HCT116 (cell line): ENCODE data around the gene DPP6. TPM values are rescaled to one million over a fixed set of nuclear protein-coding genes. Genes with fewer than 3 reads are reported as not detected.

Experiments
- ATAC-seq: fragments of 200-7000 bp; cut with Tn5 transposase; 2 replicates; pipeline ENCODE4 v1.9.1; 2020; ENCODE audit warnings: mild to moderate bottlenecking, moderate library complexity
- BruUV-seq: library from RNA; stranded (reverse); fragments of 400-500 nt; replicated peaks from 2 replicates; lab custom pipeline; 2021; lab: Mats Ljungman, UMichigan
- CTCF ChIA-PET: fragments of 300-600 bp; sonication (Branson Sonifier 250); formaldehyde crosslinking; loops from one replicate; lab custom pipeline; 2021; ENCODE audit warnings: antibody characterized with exemption; lab: Charles Lee
- POLR2A ChIA-PET: fragments of 300-600, 350-600 bp; sonication (Branson Sonifier 250); formaldehyde crosslinking; loops from one replicate; lab custom pipeline; 2021; ENCODE audit warnings: antibody characterized with exemption; lab: Charles Lee
- RAD21 ChIA-PET, 2 experiments: fragments of 300-600 bp; sonication (Branson Sonifier 250); formaldehyde crosslinking; loops; one replicate each; lab custom pipeline; 2023; ENCODE audit warnings: low total read pairs in 2 of 2; ENCODE audit not compliant: uncharacterized antibody in 2 of 2, unreplicated experiment in 2 of 2, low non-redundant PET in 1 of 2; lab: Charles Lee
- DNase-seq: peaks from one replicate; pipeline ENCODE4 v3.0.0-alpha.2; 2010; ENCODE audit warnings: low read depth, low spot score
- H2AFZ ChIP-seq: fragments of 200-600 bp; shearing (Covaris generic), sonication (generic); 2 replicates; pipeline ENCODE4 v1.6.1; 2017; ENCODE audit warnings: low read depth, mixed run types, mixed read lengths, antibody characterized with exemption, low read length; ENCODE audit not compliant: poor library complexity, severe bottlenecking
- H3K27ac ChIP-seq: 2 replicates; pipeline ENCODE4 v1.5.1; 2012; ENCODE audit warnings: low read depth, low read length
- H3K27me3 ChIP-seq: fragments of 200-600 bp; sonication (generic); 2 replicates; pipeline ENCODE4 v1.6.1; 2016; ENCODE audit warnings: mixed run types, low read length, mixed read lengths; ENCODE audit not compliant: insufficient read depth
- H3K36me3 ChIP-seq, 2 experiments: fragments of 200-500 bp in 1 of 2; fragments of 200-600 bp in 1 of 2; sonication (Bioruptor generic) in 1 of 2; sonication (generic) in 1 of 2; 2 replicates each; pipeline versions ENCODE4 v1.5.1 to v1.6.1; 2014 to 2016; ENCODE audit warnings: low read length in 2 of 2, inconsistent platforms in 1 of 2, mixed read lengths in 1 of 2, mixed run types in 1 of 2; ENCODE audit not compliant: insufficient read depth in 2 of 2, control insufficient read depth in 1 of 2
- H3K4me1 ChIP-seq, 2 experiments: fragments of 200-600 bp in 1 of 2; sonication (generic) in 1 of 2; 2 replicates each; pipeline versions ENCODE4 v1.5.1 to v1.6.1; 2012 to 2017; ENCODE audit warnings: low read length in 2 of 2, inconsistent platforms in 1 of 2, mild to moderate bottlenecking in 1 of 2, mixed read lengths in 1 of 2, mixed run types in 1 of 2, moderate library complexity in 1 of 2; ENCODE audit not compliant: insufficient read depth in 2 of 2, control insufficient read depth in 1 of 2
- H3K4me2 ChIP-seq: fragments of 200-600 bp; sonication (generic); 2 replicates; pipeline ENCODE4 v1.6.1; 2017; ENCODE audit warnings: mixed run types, low read length, mixed read lengths
- H3K4me3 ChIP-seq, 2 experiments: fragments of 200-600 bp in 1 of 2; sonication (generic) in 1 of 2; replicated peaks in 1 of 2; 2 replicates each; pipeline ENCODE4 v1.5.1; 2011 to 2016; ENCODE audit warnings: low read length in 2 of 2, control low read depth in 1 of 2, low read depth in 1 of 2, mild to moderate bottlenecking in 1 of 2, mixed read lengths in 1 of 2, mixed run types in 1 of 2
- H3K79me2 ChIP-seq: fragments of 200-600 bp; sonication (generic); 2 replicates; pipeline ENCODE4 v1.6.1; 2017; ENCODE audit warnings: mild to moderate bottlenecking, mixed run types, low read length, moderate library complexity, mixed read lengths; ENCODE audit not compliant: insufficient read depth
- H3K9ac ChIP-seq: fragments of 200-600 bp; sonication (generic); 2 replicates; pipeline ENCODE4 v1.6.1; 2016; ENCODE audit warnings: low read length, mixed read lengths
- H3K9me2 ChIP-seq: fragments of 200-600 bp; sonication (generic), shearing (Covaris generic); 2 replicates; pipeline ENCODE4 v1.6.1; 2017; ENCODE audit warnings: mixed run types, mild to moderate bottlenecking, moderate library complexity; ENCODE audit not compliant: insufficient read depth
- H3K9me3 ChIP-seq, 2 experiments: fragments of 200-500 bp in 1 of 2; fragments of 200-600 bp in 1 of 2; sonication (Bioruptor generic) in 1 of 2; sonication (generic) in 1 of 2; 2 replicates each; pipeline ENCODE4 v1.6.1; 2014 to 2017; ENCODE audit warnings: low read length in 2 of 2, mixed read lengths in 2 of 2, inconsistent platforms in 1 of 2, low read depth in 1 of 2, mild to moderate bottlenecking in 1 of 2, mixed run types in 1 of 2, moderate library complexity in 1 of 2; ENCODE audit not compliant: control insufficient read depth in 1 of 2, insufficient read depth in 1 of 2
- H4K20me1 ChIP-seq: fragments of 200-600 bp; sonication (generic), shearing (Covaris generic); 2 replicates; pipeline ENCODE4 v1.6.1; 2017; ENCODE audit warnings: mixed run types, mild to moderate bottlenecking, moderate library complexity; ENCODE audit not compliant: insufficient read depth
- CBX3 ChIP-seq: IDR thresholded peaks from 2 replicates; pipeline ENCODE4 v1.6.1; 2012; ENCODE audit warnings: low read depth
- EZH2 ChIP-seq: fragments of 200-600 bp; sonication (generic); IDR thresholded peaks from 2 replicates; pipeline ENCODE4 v1.6.1; 2017; ENCODE audit warnings: antibody characterized with exemption, mixed run types
- EZH2phosphoT487 ChIP-seq: fragments of 200-600 bp; IDR thresholded peaks from 2 replicates; pipeline ENCODE4 v1.6.1; 2018; ENCODE audit warnings: antibody characterized with exemption, borderline replicate concordance
- FOSL1 ChIP-seq: IDR thresholded peaks from 2 replicates; pipeline ENCODE4 v1.6.1; 2012; ENCODE audit warnings: low read depth
- JUND ChIP-seq: IDR thresholded peaks from 2 replicates; pipeline ENCODE4 v1.6.1; 2012
- POLR2AphosphoS5 ChIP-seq: IDR thresholded peaks from 2 replicates; pipeline ENCODE4 v1.6.1; 2011; ENCODE audit warnings: mild to moderate bottlenecking, low read depth, low read length, moderate library complexity
- SIN3A ChIP-seq: IDR thresholded peaks from 2 replicates; pipeline ENCODE4 v1.6.1; 2012; ENCODE audit warnings: low read depth
- SP1 ChIP-seq: IDR thresholded peaks from 2 replicates; pipeline ENCODE4 v1.6.1; 2012; ENCODE audit warnings: low read depth
- SRF ChIP-seq: IDR thresholded peaks from 2 replicates; pipeline ENCODE4 v1.6.1; 2012; ENCODE audit warnings: low read depth
- TCF7L2 ChIP-seq: IDR thresholded peaks from 2 replicates; pipeline ENCODE4 v1.7.0; 2011; ENCODE audit warnings: borderline replicate concordance, inconsistent platforms; ENCODE audit not compliant: insufficient read depth, insufficient read length; ENCODE audit errors: extremely low read depth
- ZBTB33 ChIP-seq: IDR thresholded peaks from 2 replicates; pipeline ENCODE4 v1.6.1; 2011; ENCODE audit warnings: mild to moderate bottlenecking, low read length, moderate library complexity; ENCODE audit not compliant: insufficient replicate concordance; ENCODE audit errors: extremely low read depth
- ZNF274 ChIP-seq: fragments of 200-500 bp; sonication (Bioruptor generic); IDR thresholded peaks from 2 replicates; pipeline ENCODE4 v1.6.1; 2014; ENCODE audit warnings: mild to moderate bottlenecking, low read depth, low read length, inconsistent platforms
- intact Hi-C: fragments of 100-400 bp; cut with micrococcal nuclease; formaldehyde crosslinking; loops from 2 replicates; pipeline ENCODE4 v1.10.0; 2022
- total RNA-seq: library from RNA; stranded (reverse); gene quantifications from one replicate; pipeline ENCODE4 v1.2.1, GENCODE V29; 2021; ENCODE audit not compliant: unreplicated experiment
- TF ChIP-seq, protein P1 (sequence below): IDR thresholded peaks from 2 replicates; pipeline ENCODE4 v1.6.1; 2012

DPP6 gene
- total RNA-seq, 1 experiment from 2014 or later, result not detected

GRCh38 chr7:154584352-154585252 is 532.4 kb downstream of the DPP6 start (continued):
- TF ChIP-seq ZBTB33, result no peak
- no peak for TF ChIP-seq SIN3A
- no peak for TF ChIP-seq POLR2AphosphoS5
- TF ChIP-seq SRF, result no peak
- no peak for TF ChIP-seq CBX3
- TF ChIP-seq, all 23 proteins: peak for 0

GRCh38 chr7:154587792-154588191 is 535.6 kb downstream of the DPP6 start:
- POLR2A ChIA-PET, result no interaction called here
- CTCF ChIA-PET, result no interaction called here
- no peak for TF ChIP-seq SRF
- TF ChIP-seq FOSL1, result no peak
- TF ChIP-seq ZBTB33, result no peak
- TF ChIP-seq TCF7L2, result no peak
- TF ChIP-seq EZH2, result no peak
- TF ChIP-seq CBX3, result no peak
- no peak for TF ChIP-seq SP1
- TF ChIP-seq EZH2phosphoT487, result no peak
- TF ChIP-seq ZNF274, result no peak
- TF ChIP-seq, protein P1, sequence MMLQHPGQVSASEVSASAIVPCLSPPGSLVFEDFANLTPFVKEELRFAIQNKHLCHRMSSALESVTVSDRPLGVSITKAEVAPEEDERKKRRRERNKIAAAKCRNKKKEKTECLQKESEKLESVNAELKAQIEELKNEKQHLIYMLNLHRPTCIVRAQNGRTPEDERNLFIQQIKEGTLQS, result no peak
- TF ChIP-seq POLR2AphosphoS5, result no peak
- TF ChIP-seq JUND, result no peak
- TF ChIP-seq, all 23 proteins: peak for 0

More at GRCh38 chr7:154587792-154588191, 535.6 kb downstream of the DPP6 start:
- Histone ChIP-seq H3K27me3 (no peaks in the 10 kb centered on the region), H3K4me3 (no peak overlapping the region), H3K79me2 (no peaks in the 10 kb centered on the region), H3K4me1 (no peaks in the 10 kb centered on the region), H3K9me3 (no peaks in the 10 kb centered on the region; a peak in 1 of 4 replicates), H3K9me2 (no peaks in the 10 kb centered on the region), H3K4me2 (no peak overlapping the region), H3K27ac (no peak overlapping the region), H4K20me1 (no peaks in the 10 kb centered on the region), H2AFZ (no peak overlapping the region), H3K36me3 (no peaks in the 10 kb centered on the region), H3K9ac (no peak overlapping the region)
- no TSS peak for BruUV-seq
- ATAC-seq, result no peak
- intact Hi-C loops, result no loop called here
- DNase-seq, result no peak
- RAD21 ChIA-PET, result no interaction called here
